Measurements from ENCODE around the gene ZMYM5.
"Not testable (repeated sequence)": the region's sequence is repeated elsewhere in the genome, so short reads cannot be mapped to it uniquely, and the experiment has no call there.

Gene ZMYM5

GRCh38 chr13:19818223-19818842, 45.1 kb downstream of the ZMYM5 start:
- DNase-seq, result no peak

DNA sequence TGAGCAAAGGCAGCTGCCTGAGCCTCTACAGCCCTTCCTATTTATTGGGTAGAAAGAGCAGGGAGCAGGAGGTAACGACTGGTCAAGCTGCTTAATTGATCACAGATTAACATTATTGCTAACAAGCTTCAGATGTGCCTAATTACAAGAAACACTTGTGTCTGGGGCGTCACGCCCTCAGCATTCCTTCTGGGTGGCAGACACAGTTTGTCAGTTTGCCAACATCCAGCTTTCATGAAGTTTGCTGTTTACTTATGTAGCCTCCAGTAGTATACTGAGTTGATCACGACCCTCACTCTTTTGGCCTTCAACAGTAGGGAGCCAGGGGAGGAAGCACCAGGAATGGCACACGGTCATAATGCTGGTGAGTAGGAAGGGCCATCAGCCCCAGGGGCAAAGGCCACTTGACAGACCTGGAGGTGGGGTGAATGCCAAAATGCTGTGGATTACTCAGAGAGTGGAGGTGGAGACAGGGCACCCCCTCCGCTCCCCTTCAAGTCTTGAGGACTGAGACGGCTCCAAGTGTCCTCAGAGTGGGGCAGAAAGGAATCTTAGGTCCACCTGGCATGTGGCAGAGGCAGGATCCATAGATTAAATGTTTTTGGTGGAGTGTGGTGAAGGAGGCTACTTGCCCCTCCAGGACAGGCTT, 45.8 kb downstream of the ZMYM5 start:
- DNase-seq, result no peak

- no peak for DNase-seq
Observed at GRCh38 chr13:19817106-19817505, 46.3 kb downstream of the ZMYM5 start.

DNA sequence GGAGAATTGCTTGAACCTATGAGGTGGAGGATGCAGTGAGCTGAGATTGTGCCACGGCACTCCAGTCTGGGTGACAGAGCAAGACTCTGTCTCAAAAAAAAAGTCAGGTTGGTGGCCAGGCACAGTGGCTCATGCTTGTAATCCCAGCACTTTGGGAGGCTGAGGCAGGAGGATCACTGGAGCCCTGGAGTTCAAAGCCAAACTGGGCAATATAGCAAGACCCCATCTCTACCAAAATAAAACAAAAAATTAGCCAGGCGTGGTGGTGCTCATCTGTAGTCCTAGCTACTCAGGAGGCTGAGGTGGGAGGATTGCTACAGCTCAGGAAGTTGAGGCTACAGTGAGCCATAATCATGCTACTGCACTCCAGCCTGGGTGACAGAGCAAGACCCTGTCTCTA, 47.6 kb downstream of the ZMYM5 start:
- DNase-seq, result not testable (repeated sequence)

- DNase-seq, result no peak
Observed at GRCh38 chr13:19810996-19811881, 52.2 kb downstream of the ZMYM5 start.

- no peak for DNase-seq
Observed at GRCh38 chr13:19810151-19810550, 53.3 kb downstream of the ZMYM5 start.

DNA sequence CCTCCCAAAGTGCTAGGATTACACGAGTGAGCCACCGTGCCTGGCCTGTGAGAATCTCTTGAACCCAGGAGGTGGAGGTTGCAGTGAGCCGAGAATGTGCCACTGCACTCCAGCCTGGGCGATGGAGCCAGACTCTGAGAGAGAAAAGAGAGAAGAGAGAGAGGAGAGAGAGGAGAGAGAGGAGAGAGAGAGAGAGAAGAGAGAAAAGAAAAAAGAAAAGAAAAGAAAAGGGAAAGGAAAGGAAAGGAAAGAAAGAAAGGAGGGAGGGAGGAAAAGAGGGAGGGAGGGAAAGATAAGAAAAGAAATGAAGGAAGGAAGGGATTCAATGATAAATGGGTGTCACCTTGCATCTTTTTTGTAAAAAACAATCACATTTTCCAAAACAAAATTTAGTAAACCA, 57.7 kb downstream of the ZMYM5 start:
- DNase-seq, result no peak

DNA sequence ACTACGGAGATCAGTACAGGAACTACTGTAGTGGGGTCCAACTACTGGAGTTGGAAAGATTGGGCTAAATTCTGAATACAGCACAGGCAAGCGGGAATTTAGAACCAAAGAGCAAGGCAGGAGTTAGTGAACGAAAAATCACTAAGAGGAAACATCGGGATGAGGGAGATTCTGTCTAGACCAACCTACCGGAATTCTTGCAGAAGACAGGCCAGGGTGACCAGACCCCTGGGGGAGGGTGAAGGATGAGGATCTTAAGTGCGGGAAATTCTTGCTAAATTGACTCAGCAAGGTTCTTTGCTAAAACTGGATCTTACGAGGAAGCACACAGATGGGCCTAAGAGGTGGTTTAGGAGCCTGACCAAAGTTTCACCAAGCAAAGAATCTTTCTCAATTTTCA, 67.5 kb downstream of the ZMYM5 start:
- no peak for DNase-seq

DNA sequence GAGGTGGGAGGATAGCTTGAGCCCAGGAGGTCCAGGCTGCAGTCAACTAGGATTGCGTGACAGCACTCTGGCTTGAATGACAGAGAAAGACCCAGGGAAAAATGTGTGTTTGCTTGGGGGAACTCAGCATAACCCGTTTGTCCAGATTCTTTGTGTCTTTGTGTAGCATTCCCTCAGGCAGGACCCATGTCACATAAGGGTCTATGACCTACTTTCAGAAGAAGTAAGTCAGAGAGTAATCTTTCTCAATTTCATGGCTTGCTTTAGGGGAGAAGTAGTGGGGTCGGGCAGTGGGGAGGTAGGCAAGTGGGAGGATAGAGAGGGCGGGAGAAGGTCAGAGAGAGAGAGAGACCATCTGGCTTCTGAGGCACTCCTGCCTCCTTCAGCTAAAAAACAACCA, 68.8 kb downstream of the ZMYM5 start:
- DNase-seq, result no peak

DNA sequence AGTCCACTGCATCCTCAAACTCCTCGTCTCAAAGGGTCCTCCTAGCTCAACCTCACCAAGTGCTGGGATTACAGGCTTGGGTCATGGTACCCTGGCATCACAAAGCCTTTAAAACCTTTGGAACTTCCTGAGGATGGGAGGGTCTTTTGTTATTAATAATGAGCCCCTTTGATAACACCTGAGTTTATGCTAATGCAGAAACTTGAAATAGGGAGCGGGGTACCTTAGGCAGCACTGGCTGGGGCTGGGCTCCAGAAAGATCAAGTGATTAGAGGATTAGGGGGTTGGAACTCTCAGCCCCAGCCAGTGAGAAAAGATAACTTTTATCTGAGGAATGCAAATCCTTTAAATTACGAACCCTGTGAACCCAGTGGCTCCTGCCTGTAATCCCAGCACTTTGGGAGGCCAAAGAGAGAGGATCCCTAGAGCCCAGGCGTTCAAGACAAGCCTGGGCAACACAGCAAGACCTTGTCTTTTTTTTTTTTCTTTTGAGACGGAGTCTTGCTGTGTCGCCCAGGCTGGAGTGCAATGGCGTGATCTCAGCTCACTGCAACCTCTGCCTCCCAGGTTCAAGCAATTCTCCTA, 71.4 kb downstream of the ZMYM5 start:
- DNase-seq, result no peak

DNA sequence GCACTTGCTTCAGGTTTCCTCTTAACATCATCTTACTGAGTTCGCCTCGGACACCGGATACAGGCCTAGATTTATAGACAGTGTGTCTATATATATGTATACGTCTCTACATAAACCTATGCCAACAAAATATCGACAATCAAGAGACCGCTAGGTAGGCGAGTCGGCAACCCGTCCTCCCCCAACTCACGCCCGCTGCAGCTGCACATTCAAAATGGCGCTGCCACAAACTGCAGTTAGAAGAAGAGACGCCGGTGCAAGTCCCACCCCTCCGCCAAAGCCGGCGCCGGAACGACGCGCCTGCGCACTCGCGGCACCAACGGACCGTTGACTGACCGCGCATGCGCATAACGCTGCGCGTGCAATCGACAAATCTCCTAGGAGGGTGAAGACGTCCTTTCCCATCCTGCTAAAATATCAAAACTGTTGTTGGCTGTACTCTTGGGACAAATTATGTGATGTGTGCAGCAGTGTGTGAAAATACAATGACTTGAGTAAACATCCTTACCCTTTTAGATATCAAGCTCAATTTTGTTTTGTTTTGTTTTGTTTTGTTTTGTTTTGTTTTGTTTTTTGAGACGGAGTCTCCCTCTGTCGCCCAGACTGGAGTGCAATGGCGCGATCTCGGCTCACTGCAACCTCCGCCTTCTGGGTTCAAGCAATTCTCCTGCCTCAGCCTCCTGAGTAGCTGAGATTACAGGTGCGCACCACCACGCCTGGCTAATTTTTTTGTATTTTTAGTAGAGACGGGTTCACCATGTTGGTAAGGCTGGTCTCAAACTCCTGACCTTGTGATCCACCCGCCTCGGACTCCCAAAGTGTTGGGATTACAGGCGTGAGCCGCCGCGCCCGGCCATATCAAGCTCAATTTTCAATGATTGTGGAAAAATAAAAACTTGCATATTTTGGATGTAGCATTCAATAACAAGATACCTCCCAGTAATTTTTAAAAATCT, 80.4 kb downstream of the ZMYM5 start, which contains the start of gene PSPC1:
TSS of gene PSPC1 (minus strand) at position 219 of the 956 bp plus-strand sequence. CDS start at position 31, 188 bp downstream.
- DNase-seq, result peak; percentile 89

DNA sequence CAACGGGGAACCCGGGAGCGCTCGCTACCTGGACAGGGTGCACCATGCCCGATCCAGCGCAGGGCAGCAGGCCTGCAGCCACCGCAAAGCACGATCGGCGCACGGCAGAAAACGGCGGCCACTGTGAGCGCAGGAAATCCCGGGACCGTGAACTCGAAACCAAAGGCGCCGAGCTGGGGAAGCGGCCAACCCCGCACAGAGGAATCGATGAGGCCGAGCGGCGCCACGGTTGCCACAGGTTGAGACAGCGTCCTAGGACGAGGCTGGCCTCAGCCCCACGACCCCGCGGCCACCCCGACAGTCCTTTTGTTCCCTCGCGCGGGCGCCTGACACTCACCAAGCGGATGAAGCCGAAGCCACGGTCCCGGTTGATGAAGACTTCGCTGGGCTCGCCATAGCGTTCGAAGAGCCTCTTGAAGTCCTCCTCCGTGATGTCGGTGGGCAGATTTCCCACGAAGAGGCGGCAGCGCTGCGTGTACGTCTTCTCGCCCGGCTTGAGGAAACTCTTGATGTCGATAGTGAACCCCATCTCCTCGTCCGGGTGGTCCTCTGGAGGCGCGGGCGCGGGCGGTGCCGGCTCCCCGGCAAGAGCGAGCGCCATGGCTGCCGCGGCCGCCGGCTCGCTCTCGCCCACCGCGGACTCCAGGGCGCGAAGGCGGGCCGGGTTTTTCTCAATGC, 81.3 kb downstream of the ZMYM5 start:
- DNase-seq, result no peak

DNA sequence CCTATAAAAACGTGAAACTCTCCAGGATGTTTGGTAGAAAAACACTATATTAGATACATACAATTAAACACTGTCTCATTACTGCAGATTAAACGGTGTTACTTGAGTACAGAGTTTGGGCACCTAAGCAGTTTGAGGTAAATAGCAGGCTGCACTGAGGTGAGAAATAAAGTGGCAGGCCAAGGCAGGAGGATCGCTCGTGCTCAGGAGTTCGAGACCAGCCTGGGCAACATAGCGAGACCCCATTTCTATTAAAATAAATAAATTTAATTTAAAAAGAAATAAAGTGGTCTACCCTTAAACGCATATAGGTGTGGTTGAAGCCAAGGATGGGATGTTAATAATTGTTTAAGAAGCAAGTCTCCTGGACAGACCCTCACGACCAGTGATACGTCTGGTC, 81.9 kb downstream of the ZMYM5 start:
- no peak for DNase-seq

GRCh38 chr13:19780753-19781418, 82.6 kb downstream of the ZMYM5 start:
- DNase-seq, result not testable (repeated sequence)
